Loucy (cell line): ENCODE data around the gene CER1.

ENCODE experiments used
- H2AFZ ChIP-seq: fragments of 200-600 bp; sonication (generic); 2 replicates; pipeline ENCODE4 v1.6.0; 2016; ENCODE audit warnings: antibody characterized with exemption, mild to moderate bottlenecking, low read length, moderate library complexity
- H3F3A ChIP-seq: fragments of 200-600 bp; 2 replicates; pipeline ENCODE4 v1.6.0; 2016; ENCODE audit warnings: antibody characterized with exemption, low read depth, mild to moderate bottlenecking
- H3K27me3 ChIP-seq: fragments of 200-600 bp; sonication (generic); 2 replicates; pipeline ENCODE4 v1.6.1; 2014; ENCODE audit warnings: low read length, mild to moderate bottlenecking; ENCODE audit not compliant: insufficient read depth, poor library complexity, severe bottlenecking
- H3K36me3 ChIP-seq: fragments of 200-600 bp; sonication (generic); 2 replicates; pipeline ENCODE4 v1.6.1; 2016; ENCODE audit warnings: low read length; ENCODE audit not compliant: insufficient read depth
- H3K4me1 ChIP-seq: fragments of 200-600 bp; sonication (generic); 2 replicates; pipeline ENCODE4 v1.5.1; 2014; ENCODE audit warnings: low read length, mild to moderate bottlenecking; ENCODE audit not compliant: insufficient read depth, poor library complexity, severe bottlenecking
- H3K4me2 ChIP-seq: fragments of 200-600 bp; sonication (generic); 2 replicates; pipeline ENCODE4 v1.6.0; 2014; ENCODE audit warnings: antibody characterized with exemption, low read length, low read depth, mild to moderate bottlenecking; ENCODE audit not compliant: poor library complexity, severe bottlenecking
- H3K4me3 ChIP-seq: fragments of 200-600 bp; sonication (generic); 2 replicates; pipeline ENCODE4 v1.5.1; 2014; ENCODE audit warnings: low read length, mild to moderate bottlenecking, mixed read lengths; ENCODE audit not compliant: poor library complexity, severe bottlenecking
- H3K79me2 ChIP-seq: fragments of 200-600 bp; sonication (generic); 2 replicates; pipeline ENCODE4 v1.6.1; 2014; ENCODE audit warnings: low read length; ENCODE audit not compliant: insufficient read depth
- H3K9ac ChIP-seq: fragments of 200-600 bp; sonication (generic); 2 replicates; pipeline ENCODE4 v1.6.0; 2014; ENCODE audit warnings: mild to moderate bottlenecking, low read depth, low read length, moderate library complexity; ENCODE audit not compliant: poor library complexity, severe bottlenecking
- H3K9me2 ChIP-seq: fragments of 200-600 bp; sonication (generic); replicated peaks from 2 replicates; pipeline ENCODE4 v1.6.1; 2016; ENCODE audit warnings: low read depth, low read length, mixed read lengths
- H3K9me3 ChIP-seq: fragments of 200-600 bp; sonication (generic); 2 replicates; pipeline ENCODE4 v1.6.1; 2014; ENCODE audit warnings: mild to moderate bottlenecking, antibody characterized with exemption, low read length, low read depth; ENCODE audit not compliant: insufficient read depth
- H4K20me1 ChIP-seq: fragments of 200-600 bp; sonication (generic); 2 replicates; pipeline ENCODE4 v1.6.0; 2014; ENCODE audit warnings: antibody characterized with exemption, low read length, mild to moderate bottlenecking; ENCODE audit not compliant: insufficient read depth, poor library complexity, severe bottlenecking
- CTCF ChIP-seq: fragments of 200-600 bp; sonication (generic); conservative IDR thresholded peaks from 2 replicates; pipeline ENCODE4 v1.5.1; 2014; ENCODE audit warnings: mild to moderate bottlenecking, antibody characterized with exemption, low read length
- EZH2phosphoT487 ChIP-seq: fragments of 200-600 bp; IDR thresholded peaks from 2 replicates; pipeline ENCODE4 v1.6.1; 2018; ENCODE audit warnings: antibody characterized with exemption, mild to moderate bottlenecking, moderate library complexity, borderline replicate concordance

Gene CER1

GRCh38 chr9:14768405-14769229, 46.1 kb upstream of the CER1 start:
- Histone ChIP-seq H3F3A (no peaks in the 10 kb centered on the region), H2AFZ (no peak overlapping the region), H3K36me3 (no peaks in the 10 kb centered on the region), H3K9ac (no peak overlapping the region), H3K27me3 (no peaks in the 10 kb centered on the region), H3K4me1 (no peaks in the 10 kb centered on the region), H4K20me1 (no peaks in the 10 kb centered on the region), H3K79me2 (no peaks in the 10 kb centered on the region), H3K9me3 (no peaks in the 10 kb centered on the region), H3K4me3 (no peak overlapping the region), H3K9me2 (no peaks in the 10 kb centered on the region), H3K4me2 (no peak overlapping the region)
- peak; percentile 84 for TF ChIP-seq CTCF
- no peak for TF ChIP-seq EZH2phosphoT487

GRCh38 chr9:14766299-14766698, 43.8 kb upstream of the CER1 start:
- Histone ChIP-seq H3K4me3 (no peak overlapping the region), H3F3A (no peaks in the 10 kb centered on the region), H3K36me3 (no peaks in the 10 kb centered on the region), H3K79me2 (no peaks in the 10 kb centered on the region), H3K9me3 (no peaks in the 10 kb centered on the region), H3K9me2 (no peaks in the 10 kb centered on the region), H4K20me1 (no peaks in the 10 kb centered on the region), H3K9ac (no peak overlapping the region), H3K4me1 (no peaks in the 10 kb centered on the region), H3K27me3 (no peaks in the 10 kb centered on the region), H2AFZ (no peak overlapping the region), H3K4me2 (no peak overlapping the region)
- TF ChIP-seq EZH2phosphoT487 = no peak
- TF ChIP-seq CTCF = no peak

DNA sequence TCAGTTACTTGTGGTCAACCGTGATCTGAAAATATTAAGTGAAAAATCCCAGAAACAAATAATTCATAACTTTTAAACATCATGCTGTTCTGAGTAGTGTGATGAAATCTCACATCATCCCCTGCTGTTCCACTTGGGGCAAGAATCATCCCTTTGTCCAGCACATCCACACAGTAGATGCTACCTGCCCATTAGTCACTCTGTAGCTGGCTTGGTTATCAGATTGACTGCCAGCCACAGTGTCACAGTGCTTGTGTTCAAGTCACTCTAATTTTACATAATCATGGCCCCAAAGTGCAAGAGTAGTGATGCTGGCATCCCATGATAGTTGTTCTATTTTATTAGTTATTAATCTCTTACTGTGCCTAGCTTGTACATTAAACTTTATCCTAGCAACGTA, 39.1 kb upstream of the CER1 start:
- Histone ChIP-seq H2AFZ (no peak overlapping the region), H3K9me2 (no peaks in the 10 kb centered on the region), H3K4me1 (no peaks in the 10 kb centered on the region), H3K79me2 (no peaks in the 10 kb centered on the region), H4K20me1 (no peaks in the 10 kb centered on the region), H3K4me3 (no peak overlapping the region), H3F3A (no peaks in the 10 kb centered on the region), H3K36me3 (no peaks in the 10 kb centered on the region), H3K9ac (no peak overlapping the region), H3K4me2 (no peak overlapping the region), H3K9me3 (no peaks in the 10 kb centered on the region), H3K27me3 (no peaks in the 10 kb centered on the region)
- TF ChIP-seq CTCF (no peak), EZH2phosphoT487 (no peak)
